ENCODE measurements around the gene DOCK11.

Gene DOCK11

DNA sequence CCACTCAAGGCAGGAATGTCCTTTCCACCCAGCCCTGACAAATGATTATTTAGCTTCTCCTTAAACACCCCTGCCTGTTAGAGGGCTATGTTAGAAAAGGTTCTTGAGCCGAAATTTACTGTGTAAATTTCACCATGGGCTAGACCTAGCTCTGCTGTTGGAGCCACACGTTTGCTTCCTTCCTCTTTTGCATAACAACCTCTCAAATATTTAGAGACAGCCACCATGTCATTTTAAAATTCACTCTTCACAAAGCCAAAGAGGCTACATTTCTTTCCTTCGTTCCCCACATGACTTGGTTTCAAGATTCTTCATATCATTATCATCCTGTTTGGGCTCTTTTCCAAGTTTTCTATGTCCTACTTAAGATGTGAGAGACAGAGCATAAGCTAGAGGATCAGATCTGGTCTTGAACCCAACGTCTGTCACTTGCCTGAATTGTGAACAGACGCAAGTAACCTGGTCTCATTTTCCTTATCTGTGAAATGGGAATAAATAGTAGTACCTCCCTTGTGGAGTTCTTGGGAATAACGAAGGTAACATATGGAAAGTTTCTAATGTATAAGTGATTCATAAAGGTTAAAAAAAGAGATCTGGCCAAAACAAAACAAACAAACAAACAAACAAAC lies 6.7 kb downstream of the DOCK11 start:
- DNase-seq (ENCODE audit: low spot score) = no peak

DNA sequence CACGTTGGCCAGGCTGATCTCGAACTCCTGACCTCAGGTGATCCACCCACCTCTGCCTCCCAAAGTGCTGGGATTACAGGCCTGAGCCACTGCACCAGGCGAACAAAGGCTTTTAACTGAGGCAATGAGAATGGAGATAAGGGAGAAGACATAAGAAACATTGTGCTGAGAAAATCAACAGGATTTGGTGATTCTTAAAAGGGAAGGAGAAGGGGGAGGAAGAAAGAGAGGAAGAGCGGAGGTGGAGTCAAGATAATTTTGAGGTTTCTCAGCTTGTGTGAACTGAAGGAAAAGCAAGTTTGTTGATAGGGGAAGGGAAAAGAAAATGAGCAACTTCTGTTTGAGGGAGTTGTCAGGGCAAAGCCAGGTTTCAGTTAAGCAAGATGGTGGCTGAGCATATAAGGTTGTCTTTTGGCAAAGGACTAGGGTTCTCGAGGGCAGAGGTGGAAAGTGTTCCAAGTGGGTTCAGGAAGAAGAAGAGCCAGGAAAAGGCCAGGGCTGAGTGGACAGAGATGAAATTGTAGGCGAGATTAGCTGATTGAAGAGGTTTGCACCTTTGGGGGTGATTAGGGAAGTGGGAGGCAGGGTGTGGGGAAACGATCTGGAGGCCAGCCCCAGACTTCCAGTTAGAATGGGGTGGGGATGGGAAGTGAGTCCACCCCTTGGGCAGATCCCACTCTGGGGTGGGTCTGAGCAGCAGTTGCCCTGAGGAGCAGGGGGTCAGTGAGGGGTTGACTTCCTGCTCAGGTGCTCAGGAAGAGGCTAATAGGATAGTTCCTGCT lies 7.8 kb downstream of the DOCK11 start:
- DNase-seq (ENCODE audit: low spot score) = no peak

GRCh38 chrX:118504581-118504980 lies 9.0 kb downstream of the DOCK11 start:
- no peak for DNase-seq (ENCODE audit: low spot score)

DNA sequence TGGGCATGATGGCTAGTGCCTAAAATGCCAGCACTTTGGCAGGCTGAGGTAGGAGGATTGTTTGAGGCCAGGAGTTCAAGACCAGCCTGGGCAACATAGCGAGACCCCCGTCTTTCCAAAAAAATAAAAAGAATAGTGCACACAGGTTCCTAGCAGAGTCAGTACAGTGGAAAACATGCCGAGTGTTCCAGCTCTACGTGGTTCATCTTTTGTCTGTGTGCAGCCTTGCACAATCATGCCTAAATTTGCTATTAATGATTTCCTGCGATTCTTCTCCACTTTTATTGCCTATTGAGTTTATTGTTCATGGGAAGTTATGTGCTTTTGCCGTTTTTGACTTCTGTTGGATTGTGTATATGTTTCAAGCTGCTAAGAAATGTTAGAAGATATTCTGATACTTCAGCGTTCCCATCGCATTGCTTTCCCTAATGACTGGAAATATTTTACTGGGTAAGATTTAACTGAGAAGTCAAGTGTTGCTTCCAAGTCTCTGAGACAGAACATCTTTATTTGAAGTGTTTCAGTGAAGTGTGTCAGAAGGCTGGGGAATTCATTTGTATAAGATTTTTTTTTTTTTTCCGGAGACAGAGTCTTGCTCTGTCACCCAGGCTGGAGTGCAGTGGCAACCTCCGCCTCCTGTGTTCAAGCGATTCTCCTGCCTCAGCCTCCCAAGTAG lies 11.3 kb downstream of the DOCK11 start:
- DNase-seq (ENCODE audit: low spot score) = no peak

- no peak for DNase-seq (ENCODE audit: low spot score)
Observed at GRCh38 chrX:118507766-118508165, 12.2 kb downstream of the DOCK11 start.

- DNase-seq (ENCODE audit: low spot score) = no peak
Observed at GRCh38 chrX:118508221-118508620, 12.6 kb downstream of the DOCK11 start.

DNA sequence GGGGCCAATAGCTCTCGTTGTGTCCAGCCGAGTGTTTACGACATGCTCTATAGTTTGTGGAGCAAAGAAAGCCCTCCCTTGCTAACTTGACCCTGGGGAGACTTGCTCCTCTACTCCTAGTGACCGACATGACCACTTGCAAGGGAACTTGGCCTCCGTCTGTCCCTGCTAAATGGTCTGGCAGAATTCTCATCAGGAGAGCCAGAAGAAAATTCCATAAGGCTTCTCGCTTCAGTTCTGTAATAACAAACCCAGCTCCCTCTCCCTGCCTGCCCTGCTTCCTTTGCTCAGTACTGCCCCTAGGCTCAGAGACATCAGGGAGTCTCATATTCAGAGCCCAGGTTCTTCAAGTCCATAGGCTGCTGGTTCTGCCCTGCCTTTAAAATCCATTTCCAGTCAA lies 13.0 kb downstream of the DOCK11 start:
- no peak for DNase-seq (ENCODE audit: low spot score)

GRCh38 chrX:118510111-118510510 lies 14.5 kb downstream of the DOCK11 start:
- DNase-seq (ENCODE audit: low spot score) = no peak

GRCh38 chrX:118513120-118513898 lies 17.7 kb downstream of the DOCK11 start:
- DNase-seq (ENCODE audit: low spot score) = no peak

DNA sequence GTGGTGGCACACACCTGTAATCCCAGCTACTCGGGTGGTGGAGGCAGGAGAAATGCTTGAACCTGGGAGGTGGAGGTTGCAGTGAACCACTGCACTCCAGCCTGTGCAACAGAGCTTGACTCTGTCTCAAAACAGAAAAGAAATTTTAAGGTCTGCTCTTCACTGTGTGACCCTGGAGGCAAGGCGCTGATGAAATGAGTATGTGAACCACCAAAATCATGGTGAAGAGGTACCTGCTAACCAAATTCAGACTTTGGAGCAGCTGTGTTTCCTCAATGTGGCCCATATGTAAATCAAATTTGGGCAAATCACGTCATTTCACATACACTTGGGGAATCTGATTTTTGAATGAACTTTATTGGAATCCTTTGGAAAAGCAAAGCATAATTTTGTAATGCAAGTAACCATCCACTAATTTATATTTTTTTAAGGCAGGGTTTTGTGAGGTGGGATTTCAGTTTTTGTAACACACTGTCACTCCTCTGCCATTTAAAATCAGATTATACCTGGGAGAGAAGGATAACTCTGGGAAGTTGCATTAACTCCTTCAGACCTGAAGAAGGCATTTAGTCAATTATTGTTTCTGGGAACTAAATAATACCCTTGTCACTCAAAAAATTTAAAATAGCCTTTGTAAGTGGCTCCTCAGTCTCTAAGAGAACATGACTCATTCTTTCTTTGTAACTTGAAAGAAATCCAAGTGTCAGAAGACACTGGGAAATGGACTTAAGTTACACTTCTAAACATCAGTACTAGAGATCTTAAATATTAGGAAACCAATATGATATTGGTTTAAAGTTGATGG lies 24.0 kb downstream of the DOCK11 start:
- no peak for DNase-seq (ENCODE audit: low spot score)

- DNase-seq (ENCODE audit: low spot score) = no peak
Observed at GRCh38 chrX:118520216-118521206, 24.9 kb downstream of the DOCK11 start.

- no peak for DNase-seq (ENCODE audit: low spot score)
Observed at GRCh38 chrX:118521435-118521834, 25.8 kb downstream of the DOCK11 start.

- DNase-seq (ENCODE audit: low spot score) = no peak
Observed at GRCh38 chrX:118522230-118522926, 26.8 kb downstream of the DOCK11 start.

DNA sequence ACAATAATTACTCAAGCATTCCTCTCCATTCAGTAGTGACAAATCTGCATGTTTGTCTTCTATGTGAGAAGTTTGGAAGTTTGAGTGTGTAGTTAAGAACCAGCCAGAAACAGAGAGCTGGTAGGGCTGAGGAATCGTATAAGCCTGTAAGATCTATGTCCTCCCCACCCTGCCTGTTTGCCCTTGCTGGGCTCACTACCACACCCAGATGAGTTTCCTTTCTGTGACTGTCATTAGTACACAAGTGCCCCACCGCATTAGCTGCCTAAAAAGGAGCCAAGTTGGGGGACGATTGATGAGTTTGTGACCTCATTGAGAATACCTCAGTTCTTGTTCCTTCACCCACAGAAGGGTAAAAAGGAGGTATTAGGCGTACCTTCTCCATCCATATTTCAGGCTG lies 28.3 kb downstream of the DOCK11 start:
- no peak for DNase-seq (ENCODE audit: low spot score)

GRCh38 chrX:118524344-118524743 lies 28.7 kb downstream of the DOCK11 start:
- DNase-seq (ENCODE audit: low spot score) = no peak

DNA sequence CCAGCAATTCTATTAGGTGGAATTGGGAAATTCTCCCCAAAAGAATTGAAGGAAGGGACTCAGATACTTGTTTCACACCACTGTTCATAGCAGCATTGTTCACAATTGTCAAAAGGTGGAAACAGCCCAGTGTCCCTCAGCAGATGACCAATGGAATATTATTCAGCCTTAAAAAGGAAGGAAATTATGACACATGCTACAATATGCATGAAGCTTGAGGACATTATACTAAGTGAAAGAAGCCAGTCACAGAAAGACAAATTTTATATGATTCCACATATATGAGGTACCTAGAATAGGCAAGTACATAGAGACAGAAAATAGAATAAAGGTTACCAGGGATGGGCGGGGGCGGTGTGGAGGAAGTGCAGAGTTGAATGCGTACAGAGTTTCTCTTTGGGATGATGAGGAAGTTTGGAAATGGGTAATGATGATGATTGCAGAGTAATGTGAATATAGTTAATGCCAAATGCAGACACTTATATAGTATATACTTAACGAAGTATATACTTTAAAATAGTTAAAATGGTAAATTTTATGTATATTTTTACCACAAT lies 29.6 kb downstream of the DOCK11 start:
- DNase-seq (ENCODE audit: low spot score) = no peak

- no peak for DNase-seq (ENCODE audit: low spot score)
Observed at GRCh38 chrX:118526149-118526548, 30.5 kb downstream of the DOCK11 start.

DNA sequence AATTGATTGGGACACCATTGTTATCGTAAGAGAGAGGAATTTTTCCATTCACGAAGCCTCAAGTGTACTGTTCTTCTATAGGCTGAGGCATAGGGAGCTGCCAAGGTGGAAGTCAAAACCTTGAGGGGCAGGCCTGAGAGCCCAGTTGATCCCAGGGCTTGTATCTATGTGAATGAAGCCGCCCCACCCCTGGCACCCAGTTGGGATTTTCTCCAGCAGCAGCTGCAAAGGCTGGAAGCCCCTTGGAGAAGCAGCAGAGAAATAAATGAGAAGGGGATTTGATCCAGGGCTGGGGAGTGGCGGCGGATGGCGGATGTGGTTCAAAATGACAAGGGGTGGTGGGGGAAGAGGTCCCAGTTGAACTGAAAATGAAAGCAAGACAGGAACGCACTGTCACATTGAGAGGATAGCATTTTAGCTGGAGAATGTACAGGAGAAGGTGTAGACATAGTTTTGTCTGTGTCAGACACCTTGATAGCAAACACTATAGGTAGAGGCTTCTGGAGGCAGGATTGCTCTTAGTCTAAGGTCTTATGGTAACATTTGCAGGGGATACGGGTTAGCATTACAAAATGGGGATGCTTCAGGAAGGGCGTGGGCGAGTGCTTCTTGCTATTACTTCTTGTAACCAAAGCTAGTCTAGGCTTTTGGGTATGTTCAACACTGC lies 32.6 kb downstream of the DOCK11 start:
- no peak for DNase-seq (ENCODE audit: low spot score)

Measured in HuH-7 (cell line).